VCaP (cell line): Measurements from ENCODE around the gene EHBP1.

Experiments
- H3K27ac ChIP-seq: fragments of 450-650 bp; 2 replicates; pipeline ENCODE4 v1.5.1; 2017
- TF ChIP-seq, protein P1 (sequence below): fragments of 450-650 bp; conservative IDR thresholded peaks from 2 replicates; pipeline ENCODE4 v1.5.1; 2017; ENCODE audit warnings: mild to moderate bottlenecking, moderate library complexity

The EHBP1 gene

DNA sequence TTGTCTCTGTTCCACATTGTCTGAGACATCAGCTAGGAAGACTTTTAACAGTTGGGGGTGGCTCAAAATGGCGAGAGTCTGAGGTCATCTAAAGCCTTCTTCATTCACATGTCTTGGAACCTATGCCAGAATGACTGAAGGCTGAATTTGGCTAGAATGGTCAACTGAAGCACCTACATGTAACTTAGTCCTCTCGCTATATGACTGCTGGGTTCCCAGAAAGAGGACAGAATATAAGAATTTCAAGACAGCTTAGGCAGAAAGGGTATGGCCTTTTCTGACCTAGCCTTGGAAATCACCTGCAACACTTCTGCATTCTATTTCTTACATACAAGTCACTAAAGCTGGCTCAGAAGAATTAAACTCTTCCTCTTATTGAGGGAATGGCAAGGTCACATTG is 269.5 kb downstream of the EHBP1 start:
- H3K27ac ChIP-seq: no peak overlapping the region
- TF ChIP-seq, protein P1, sequence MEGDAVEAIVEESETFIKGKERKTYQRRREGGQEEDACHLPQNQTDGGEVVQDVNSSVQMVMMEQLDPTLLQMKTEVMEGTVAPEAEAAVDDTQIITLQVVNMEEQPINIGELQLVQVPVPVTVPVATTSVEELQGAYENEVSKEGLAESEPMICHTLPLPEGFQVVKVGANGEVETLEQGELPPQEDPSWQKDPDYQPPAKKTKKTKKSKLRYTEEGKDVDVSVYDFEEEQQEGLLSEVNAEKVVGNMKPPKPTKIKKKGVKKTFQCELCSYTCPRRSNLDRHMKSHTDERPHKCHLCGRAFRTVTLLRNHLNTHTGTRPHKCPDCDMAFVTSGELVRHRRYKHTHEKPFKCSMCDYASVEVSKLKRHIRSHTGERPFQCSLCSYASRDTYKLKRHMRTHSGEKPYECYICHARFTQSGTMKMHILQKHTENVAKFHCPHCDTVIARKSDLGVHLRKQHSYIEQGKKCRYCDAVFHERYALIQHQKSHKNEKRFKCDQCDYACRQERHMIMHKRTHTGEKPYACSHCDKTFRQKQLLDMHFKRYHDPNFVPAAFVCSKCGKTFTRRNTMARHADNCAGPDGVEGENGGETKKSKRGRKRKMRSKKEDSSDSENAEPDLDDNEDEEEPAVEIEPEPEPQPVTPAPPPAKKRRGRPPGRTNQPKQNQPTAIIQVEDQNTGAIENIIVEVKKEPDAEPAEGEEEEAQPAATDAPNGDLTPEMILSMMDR: no peak

DNA sequence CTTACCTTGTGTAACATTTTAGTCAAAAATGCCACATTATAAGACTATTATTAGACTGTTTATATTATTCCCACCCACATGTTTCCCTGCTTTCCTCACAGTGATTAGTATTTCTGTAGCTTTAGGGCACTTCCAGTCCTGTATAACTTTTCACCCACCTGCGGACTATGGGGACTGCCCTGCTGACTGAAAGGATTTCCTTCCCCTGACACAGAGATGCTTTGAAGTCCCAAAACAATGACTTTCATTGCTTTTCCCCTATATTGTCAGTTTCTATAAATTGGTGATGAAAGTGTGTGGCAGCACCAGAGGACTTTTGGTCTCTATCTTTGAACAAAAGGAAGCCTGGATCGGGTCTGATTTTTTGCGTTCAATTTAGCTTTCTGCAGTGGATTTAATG is 286.1 kb downstream of the EHBP1 start:
- no peak overlapping the region for H3K27ac ChIP-seq
- TF ChIP-seq, protein P1: no peak

DNA sequence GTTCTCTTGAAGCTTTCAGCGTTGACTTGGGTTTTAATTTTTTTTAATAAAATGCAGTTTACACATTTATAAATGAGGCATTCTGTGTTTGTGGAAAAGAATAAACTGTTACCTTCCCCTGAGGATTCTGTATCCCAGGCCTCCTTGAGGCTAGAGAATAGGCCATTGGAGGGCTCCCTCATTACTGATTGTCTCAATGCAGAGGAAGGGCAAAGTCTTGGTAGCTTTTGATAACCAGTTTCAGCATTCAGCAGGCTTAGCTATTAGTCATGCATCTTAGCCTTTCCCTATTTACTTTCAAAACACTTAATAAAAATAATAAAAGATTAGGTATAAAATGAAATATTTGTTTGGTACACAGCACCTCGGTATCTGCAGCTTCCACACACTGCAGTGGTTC is 287.0 kb downstream of the EHBP1 start:
- TF ChIP-seq, protein P1: no peak

DNA sequence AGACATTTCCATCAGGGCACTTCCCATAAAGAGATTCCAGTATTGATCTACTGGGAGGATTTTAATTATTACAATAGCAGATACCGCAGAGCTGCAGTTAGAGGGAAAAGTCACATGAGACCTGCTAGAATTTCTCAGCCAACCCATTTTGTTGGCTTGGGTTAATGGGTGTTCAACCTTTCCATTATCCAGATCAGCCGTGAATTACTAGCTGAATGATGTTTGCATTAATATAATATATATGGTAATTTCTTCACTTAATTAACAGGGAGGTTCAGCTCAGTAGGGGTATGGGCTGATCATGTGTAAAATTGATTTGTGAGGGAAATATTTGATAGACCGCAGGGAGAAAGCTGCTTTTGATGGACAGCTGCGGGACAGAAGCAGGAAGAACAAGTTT is 288.7 kb downstream of the EHBP1 start:
- no peak overlapping the region for H3K27ac ChIP-seq
- TF ChIP-seq, protein P1: no peak

More for the DNA sequence above, 287.0 kb downstream of the EHBP1 start:
- H3K27ac ChIP-seq: no peak overlapping the region

DNA sequence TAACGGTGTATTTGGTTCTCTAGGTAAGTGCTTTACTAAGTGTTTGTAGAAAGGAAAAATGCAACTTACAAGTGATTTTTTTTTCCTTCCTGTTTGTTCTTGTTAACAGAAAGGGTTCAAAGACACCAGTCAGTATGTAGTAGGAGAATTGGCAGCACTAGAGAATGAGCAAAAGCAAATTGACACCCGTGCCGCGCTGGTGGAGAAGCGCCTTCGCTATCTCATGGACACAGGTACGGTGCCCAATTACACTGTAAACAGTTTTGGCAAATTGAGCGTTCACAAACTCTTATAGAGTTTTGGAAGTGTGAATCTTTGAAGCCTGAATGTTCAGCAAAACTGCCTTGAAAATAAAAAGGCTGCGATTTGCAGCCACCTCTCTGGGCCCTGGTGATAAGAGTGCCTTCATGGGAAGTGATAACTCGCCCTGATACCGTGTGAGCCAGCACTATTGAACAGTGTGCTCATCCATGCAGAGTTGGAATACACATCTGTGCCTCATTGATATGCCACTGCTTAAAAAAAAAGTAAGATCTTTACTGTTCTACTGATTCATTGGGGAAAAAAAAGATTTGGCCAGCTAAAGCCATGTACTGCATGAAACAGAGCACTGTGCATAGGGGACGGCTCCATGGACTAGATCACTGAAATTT is 291.1 kb downstream of the EHBP1 start:
- TF ChIP-seq, protein P1: no peak

DNA sequence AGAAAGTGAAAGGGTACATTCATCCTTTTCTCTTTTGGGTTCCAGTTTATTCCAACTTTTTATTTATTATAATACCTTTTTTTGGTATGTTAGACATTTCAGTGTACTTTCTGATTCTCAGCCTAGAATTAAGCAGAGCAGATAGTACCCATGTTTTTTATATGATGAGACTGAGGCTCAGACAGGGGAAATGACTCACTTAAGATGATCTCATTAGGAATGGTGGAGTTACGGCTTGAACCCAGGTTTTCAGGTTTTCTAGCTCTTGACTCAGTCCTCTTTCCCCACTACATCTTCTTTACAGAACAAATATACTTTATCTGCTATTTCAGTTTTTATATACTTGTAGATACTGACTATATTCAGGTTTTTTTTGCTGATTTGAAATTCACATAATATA is 293.4 kb downstream of the EHBP1 start:
- TF ChIP-seq, protein P1: no peak
- no peak overlapping the region for H3K27ac ChIP-seq

More for the DNA sequence above, 291.1 kb downstream of the EHBP1 start:
- no peak overlapping the region for H3K27ac ChIP-seq

DNA sequence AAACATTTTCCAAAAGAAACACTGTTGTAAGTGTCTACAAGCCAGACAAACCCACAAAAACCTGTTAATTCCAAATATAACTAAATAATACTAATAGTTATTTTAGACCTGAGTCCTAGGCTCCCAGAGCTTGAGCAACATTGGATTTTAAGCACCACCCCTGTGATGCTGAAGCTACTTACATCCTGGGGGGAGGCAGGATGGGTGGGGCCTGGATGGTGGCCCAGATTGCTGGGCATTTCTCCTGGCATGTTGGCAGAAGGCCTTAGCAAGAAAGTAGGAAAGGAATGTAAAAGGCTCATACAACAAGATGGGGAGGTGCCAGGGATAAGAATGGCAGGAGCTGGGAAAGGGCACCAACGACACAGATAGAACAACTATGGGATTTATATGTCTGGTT is 294.4 kb downstream of the EHBP1 start:
- H3K27ac ChIP-seq: no peak overlapping the region
- TF ChIP-seq, protein P1: no peak
